ENCODE measurements around the gene SLC9A9.

- TF ChIP-seq CTCF (IDR thresholded peaks at IDR 0.05; ENCODE audit: borderline replicate concordance, extremely low read depth, low read length, poor library complexity, severe bottlenecking) = no peak
- no peak for TF ChIP-seq EZH2 (IDR thresholded peaks at IDR 0.05; ENCODE audit: borderline replicate concordance, low read depth, low read length, severe bottlenecking)
Observed at GRCh38 chr3:143653493-143653892, 194.8 kb downstream of the SLC9A9 start.

Measured in DND-41 (cell line).